ENCODE measurements around the gene SBNO1.
"Not testable (repeated sequence)": the region's sequence is repeated elsewhere in the genome, so short reads cannot be mapped to it uniquely, and the experiment has no call there.

Gene SBNO1

DNA sequence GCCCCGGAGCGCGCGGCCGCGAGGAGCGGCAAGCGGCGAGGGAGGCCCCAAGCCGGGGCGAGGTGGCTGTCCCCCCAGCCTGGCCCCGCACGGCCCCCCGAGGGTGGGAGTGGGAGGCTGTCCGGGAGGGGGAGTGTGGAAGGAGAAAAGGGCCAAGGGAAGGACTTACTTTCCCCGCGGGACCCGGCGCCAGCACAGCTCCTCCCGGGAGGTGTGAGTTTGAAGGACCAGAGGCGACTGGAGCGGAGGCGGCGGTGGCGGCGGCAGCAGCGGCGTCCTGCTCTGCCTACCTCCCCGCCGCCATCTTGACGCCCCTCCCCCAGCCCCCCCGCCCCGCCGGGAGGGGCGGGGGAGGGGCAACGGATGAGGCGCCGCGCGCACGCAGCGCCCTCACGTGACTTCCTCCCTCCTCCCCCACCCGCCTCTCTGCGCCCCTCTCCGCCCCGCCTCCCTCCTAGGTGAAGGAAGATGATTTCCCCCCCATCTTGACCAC lies at the start of gene SBNO1:
Gene SBNO1 (minus strand): TSS at position 316 of the 493 bp plus-strand sequence. CDS start 14,406 bp downstream, outside the sequence.
- peak; percentile 73 for DNase-seq (ENCODE audit: low read depth in 2 of 2)

DNA sequence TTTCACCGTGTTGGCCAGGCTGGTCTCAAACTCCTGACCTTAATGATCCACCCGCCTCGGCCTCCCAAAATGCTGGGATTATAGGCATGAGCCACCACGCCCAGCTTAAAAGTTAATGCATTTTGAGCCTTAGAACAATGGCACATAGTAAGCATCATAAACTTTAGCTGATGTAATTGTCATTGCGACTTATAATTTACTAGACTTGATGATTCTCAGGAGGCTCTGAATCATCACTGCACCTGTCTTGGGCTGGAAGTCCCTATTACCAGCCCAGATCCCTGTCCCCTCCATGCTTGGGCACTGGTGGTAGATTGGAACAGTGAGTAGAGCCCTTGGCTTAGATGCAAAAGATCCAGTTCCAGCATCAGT lies 45.4 kb upstream of the SBNO1 start:
- DNase-seq (ENCODE audit: low read depth in 2 of 2) = no peak

DNA sequence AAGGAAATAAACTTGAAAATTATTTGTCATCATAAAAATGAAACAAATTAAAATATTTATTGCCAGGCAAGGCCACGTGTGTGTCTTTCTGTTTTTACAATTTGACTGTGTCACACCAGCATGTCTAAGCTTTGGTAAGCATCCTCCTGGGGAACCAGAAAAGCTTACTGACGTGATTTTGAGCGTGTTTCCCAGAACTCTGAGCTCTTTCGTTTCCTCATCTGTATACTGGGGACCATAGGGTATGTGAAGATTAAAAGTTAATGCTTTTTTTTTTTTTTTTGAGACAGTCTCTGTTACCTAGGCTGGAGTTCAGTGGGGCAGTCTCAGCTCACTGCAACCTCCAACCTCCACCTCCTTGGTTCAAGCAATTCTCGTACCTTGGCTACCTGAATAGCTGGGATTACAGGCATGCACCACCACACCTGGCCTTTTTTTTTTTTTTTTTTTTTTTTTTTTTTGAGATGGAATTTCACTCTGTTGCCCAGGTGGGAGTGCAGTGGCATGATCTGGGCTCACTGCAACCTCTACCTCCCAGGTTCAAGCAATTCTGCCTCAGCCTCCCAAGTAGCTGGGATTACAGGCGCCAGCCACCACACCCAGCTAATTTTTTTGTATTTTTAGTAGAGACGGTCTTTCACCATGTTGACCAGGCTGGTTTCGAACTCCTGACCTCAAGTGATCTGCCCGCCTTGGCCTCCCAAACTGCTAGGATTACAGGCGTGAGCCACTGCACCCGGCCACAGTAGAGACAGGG lies 44.8 kb upstream of the SBNO1 start:
- not testable (repeated sequence) for DNase-seq (ENCODE audit: low read depth in 2 of 2)

DNA sequence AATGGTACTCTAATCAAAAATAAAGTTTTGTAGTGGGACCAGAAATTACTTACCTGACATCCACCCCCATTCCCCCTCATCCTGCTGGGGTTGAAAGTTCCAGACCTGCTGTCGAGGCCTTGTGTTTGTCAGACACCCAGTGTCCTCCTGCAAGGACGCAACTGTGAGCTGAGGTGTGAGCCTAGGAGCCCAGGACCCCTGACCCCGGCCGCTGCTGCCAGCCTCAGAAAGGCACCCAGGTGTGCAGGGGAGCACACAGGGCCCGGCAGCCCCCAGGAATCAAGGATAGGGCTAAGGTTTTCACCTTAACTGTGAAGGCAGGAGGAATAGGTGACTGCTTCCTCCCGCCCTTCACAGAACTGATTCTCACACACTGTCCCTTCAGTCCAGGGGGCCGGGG lies 44.0 kb upstream of the SBNO1 start:
- DNase-seq (ENCODE audit: low read depth in 2 of 2) = not testable (repeated sequence)

DNA sequence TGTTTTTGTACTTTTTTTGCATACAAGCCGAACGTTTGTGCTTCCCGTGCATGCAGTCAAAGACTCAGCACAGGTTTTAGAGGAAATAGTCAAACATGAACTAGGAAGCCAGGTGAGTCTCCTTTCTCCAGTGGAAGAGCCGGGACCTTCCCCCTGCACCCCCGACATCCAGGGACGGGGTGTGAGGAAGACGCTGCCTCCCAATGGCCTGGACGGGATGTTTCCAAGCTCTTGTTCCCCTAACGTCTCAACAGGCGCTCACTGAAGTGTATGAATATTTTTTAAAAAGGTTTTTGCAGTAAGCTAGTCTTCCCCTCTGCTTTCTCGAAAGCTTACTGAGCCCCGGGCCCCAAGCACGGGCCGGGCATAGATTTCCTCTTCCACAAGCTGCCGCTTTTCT lies 43.3 kb upstream of the SBNO1 start:
- not testable (repeated sequence) for DNase-seq (ENCODE audit: low read depth in 2 of 2)

DNA sequence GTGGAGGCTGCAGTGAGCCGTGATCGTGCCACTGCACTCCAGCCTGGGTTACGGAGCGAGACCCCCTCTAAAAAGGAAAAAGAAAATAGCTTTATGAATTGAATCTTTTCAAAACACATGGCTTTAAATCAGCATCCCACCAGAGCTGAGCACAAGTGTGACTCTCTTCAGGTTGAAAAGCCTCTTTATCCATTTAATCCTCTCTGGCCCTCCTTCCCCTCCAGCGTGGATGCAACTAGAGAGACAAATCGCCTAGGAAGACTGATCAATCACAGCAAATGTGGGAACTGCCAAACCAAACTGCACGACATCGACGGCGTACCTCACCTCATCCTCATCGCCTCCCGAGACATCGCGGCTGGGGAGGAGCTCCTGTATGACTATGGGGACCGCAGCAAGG lies 42.6 kb upstream of the SBNO1 start:
- not testable (repeated sequence) for DNase-seq (ENCODE audit: low read depth in 2 of 2)

DNA sequence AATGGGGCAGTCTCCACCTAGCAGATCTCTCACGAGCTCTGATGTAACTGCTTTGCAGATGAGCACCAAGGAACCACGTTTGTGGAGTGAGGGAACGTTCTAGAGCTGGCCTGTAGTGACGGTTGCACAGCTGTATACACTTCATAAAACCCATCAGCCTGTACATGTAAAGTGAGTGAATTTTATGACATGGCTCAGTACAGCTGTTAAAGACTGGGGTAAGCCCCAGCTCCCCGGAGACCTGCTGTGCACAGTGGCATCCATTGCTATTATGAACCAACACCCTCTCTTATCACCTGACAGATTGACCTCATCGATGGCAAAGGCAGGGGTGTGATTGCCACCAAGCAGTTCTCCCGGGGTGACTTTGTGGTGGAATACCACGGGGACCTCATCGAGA lies 39.9 kb upstream of the SBNO1 start:
- DNase-seq (ENCODE audit: low read depth in 2 of 2) = no peak

DNA sequence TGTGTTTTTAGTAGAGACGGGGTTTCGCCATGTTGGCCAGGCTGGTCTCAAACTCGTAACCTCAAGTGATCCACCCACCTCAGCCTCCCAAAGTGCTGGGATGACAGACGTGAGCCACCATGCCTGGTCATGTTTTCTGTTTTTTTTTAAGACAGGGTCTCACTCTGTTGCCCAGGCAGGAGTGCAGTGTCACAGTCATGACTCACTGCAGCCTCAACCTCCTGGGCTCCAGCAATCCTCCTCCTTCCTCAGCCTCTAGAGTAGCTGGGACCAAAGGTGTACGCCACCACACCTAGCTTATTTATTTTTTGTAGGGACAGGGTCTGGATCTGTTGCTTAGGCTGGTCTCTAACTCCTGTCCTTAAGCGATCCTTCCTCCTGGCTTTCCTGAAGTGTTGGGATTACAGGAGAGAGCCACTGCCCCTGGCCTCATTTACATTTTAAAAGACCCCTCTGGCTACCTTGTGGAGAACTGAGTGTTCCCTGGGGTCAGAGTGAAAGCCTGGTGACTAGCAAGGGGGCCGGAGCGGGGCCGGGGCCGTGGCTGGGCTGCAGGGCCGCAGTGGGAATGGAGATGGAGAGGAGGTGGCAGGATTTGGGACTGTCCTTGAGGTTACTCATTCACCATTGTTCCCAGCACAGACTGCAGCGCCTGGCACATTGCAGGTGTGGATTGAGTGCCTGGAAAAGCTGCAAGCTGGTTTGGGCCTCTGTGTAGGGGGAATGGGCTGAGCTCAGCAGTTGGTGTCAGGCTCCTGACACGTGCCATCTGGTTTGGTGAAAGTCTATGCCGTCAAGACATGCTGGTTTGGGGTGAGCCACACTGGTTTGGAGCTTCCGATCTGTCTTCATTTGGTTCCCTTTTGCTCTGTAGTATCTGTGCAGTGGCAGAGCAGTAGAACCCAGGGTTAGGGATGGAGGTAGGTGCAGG lies 37.4 kb upstream of the SBNO1 start:
- DNase-seq (ENCODE audit: low read depth in 2 of 2) = no peak

DNA sequence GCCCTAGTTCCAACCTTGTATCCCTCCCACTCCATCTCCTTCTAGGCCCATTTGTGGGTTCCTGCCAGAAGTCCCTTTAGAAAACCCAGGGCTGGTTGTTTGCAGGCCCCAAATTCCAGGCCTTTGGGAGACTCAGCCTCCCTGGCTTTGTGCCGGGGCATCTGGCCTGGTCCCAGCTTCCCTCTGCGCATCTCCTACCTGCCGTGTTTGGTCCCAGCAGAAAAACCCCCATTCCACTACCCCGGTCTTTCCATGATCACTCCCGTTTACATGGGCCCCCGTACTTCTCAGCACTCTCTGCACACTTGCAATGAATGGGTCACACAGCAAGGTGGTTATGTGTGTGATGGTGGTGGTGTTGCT lies 34.6 kb upstream of the SBNO1 start:
- no peak for DNase-seq (ENCODE audit: low read depth in 2 of 2)

DNA sequence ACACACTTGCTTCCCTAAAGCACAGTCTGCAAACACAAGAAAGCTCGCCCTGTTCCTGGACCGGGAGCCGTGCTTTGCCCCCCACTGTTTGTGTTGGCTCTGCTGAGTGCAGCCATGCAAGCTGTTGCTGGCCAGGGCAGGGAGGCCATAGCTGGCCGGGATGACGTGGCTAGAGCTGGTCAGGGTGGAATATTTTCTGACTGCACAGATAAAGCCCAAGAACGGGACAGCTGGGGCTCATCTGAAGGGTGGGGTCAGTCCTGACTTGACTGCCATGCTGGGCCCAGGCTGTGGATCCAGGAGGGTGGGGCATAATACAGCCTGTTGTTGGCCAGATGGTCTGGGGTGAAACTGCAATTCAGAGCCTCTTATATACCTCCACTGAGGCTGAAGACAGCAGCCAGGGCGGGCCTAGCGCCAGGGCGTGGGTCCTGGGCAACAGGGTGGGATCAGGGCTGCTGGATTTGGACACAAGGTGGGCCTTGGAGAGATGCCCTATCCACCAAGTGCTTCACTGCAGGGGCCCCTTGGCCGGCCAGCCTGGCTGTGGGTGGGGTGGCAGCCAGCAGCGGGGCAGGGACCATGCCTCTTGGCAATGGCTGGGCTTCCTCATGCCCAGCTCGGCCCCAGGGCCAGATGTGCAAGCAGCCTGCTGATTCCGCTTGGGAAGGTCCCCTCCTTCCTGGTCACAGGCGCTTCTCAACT lies 34.1 kb upstream of the SBNO1 start:
- no peak for DNase-seq (ENCODE audit: low read depth in 2 of 2)

DNA sequence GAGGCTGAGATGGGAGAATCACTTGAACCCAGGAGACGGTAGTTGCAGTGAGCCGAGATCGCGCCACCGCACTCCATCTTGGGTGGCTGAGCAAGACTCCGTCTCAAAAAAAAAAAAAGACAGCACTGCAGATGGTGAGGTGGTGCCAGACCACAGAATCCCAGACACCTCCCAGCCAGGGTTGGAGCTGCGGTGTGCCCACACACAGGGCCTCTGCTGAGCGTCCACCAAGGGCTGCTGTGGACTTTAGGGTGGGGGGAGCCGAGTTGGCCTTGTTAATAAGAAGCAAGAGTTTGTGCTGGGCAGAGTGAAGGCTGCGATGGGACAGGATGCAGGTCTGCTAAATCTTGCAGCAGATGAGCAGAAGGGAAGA lies 33.5 kb upstream of the SBNO1 start:
- no peak for DNase-seq (ENCODE audit: low read depth in 2 of 2)

DNA sequence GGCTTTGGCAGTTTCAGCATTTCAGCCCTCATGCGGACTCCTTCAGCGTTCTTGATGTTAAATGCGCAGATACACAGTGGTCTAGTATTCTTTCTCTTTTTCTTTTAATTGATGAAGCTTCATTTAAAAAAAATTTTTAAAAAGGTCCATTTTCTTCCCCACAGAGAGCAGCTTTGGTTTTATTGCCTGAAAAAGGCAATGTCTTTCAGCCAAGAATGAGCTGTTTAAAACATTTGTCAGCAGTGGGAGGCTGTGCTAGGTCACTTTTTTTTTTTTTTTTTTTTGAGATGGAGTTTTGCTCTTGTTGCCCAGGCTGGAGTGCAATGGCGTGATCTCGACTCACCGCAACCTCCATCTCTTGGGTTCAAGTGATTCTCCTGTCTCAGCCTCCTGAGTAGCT lies 32.8 kb upstream of the SBNO1 start:
- no peak for DNase-seq (ENCODE audit: low read depth in 2 of 2)

DNA sequence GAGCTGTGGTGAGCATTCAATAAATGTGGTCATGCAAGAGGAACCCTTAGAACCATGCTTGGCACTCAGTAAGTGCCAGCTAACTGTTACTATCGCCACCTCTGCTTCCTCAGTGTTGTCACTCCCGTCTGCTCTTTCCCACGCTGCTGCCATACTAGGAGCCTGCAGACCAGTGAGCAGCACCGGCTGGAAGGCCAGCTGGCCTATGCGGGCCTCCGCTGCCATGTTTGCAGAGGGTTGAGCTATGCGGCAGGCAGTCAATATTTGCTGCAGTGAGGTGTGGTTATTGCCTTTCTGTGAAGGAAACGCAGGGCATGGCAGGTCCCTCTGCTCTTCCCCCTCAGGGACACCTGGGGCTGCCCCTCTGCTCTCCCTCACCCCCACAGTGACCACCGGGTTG lies 32.3 kb upstream of the SBNO1 start:
- no peak for DNase-seq (ENCODE audit: low read depth in 2 of 2)

DNA sequence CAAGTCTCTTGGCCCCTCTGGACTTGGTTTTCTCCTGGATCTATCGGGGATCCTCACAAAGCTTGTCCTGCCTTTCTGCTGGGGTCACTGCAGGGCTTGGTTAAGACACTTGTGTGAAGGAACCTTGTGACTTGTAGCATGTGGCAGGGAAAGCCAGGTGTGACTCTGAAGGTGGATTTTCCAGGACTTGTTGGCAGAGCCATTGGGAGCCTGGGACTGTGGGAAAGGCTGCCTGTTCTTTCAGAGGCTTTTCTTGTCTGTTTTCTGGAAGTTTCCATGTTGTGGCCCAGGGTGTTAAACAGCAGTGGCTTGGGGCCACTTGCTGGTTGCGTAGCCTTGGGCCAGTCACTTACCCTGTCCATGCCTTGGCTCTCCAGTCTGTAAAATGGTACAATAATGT lies 31.9 kb upstream of the SBNO1 start:
- no peak for DNase-seq (ENCODE audit: low read depth in 2 of 2)

DNA sequence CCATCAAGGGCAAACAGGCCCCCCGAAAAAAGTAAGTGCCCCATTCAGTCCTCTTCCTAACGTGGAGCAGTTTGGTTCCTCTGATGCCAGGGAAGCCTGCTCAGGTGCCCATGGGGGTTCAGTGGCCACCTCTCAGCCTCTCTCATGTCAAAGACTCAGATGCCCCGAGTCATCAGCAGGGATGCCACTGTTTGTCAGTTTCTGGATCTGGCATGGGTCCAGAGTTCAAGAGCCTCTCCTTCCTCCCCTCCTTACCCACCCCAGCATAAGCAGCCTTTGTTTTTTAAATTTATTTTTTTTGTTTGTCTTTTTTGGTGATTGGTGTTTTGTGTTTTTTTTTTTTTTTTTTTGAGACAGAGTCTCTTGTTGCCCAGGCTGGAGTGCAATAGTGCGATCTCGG lies 30.6 kb upstream of the SBNO1 start:
- DNase-seq (ENCODE audit: low read depth in 2 of 2) = no peak

DNA sequence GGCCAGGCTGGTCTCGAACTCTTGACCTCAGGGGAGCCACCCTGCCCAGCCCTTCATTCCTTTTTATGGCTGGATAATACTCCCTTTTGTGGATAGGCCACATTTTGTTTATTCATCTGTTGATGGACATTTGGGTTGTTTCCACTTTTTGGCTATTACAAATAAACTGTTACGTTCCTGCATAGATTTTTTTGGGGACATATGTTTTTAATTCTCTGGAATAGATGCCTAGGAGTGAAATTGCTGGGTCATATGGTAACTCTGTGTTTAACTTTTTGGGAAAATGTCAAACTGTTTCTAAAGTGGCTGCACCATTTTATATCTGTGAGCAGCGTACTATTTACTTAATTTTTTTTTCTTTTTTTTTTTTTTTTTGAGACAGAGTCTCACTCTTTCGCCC lies 29.1 kb upstream of the SBNO1 start:
- no peak for DNase-seq (ENCODE audit: low read depth in 2 of 2)

DNA sequence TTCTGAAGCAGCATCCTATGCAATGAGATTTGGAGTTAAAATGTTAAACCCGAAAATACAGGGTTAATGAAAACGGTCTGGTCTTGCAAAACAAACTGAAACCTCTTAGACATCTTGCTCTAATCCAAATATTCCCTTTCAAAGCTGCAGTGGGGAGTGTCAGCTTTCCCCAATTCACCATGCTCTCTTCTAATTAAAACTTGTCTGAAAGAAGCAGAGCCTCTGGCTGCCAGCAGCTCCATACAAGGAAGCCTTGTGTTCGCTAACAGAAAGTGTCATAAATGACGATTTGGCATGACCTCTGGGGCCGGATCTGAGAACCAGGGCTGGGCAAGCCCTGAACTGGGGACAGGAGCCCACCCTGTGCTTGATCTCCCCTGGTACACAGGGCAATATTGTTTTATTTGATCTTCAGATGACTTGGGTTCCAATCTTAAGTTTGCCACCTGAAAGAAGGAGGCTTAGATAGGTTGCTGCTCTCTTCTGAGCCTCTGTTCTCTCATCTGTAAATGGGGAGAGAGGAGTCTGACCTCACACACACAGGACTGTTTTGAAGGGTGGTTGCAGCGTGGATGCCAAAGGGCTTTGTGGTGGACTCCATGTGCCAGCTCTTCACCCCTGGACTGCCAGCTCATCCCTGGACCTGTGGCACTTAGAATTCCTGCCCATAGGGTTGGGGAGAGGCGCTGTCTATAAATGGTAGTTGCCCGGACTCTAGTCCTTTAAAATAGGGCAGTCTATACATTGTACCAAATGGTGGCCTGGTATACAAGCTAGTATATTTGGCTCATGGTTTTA lies 27.1 kb upstream of the SBNO1 start:
- no peak for DNase-seq (ENCODE audit: low read depth in 2 of 2)

DNA sequence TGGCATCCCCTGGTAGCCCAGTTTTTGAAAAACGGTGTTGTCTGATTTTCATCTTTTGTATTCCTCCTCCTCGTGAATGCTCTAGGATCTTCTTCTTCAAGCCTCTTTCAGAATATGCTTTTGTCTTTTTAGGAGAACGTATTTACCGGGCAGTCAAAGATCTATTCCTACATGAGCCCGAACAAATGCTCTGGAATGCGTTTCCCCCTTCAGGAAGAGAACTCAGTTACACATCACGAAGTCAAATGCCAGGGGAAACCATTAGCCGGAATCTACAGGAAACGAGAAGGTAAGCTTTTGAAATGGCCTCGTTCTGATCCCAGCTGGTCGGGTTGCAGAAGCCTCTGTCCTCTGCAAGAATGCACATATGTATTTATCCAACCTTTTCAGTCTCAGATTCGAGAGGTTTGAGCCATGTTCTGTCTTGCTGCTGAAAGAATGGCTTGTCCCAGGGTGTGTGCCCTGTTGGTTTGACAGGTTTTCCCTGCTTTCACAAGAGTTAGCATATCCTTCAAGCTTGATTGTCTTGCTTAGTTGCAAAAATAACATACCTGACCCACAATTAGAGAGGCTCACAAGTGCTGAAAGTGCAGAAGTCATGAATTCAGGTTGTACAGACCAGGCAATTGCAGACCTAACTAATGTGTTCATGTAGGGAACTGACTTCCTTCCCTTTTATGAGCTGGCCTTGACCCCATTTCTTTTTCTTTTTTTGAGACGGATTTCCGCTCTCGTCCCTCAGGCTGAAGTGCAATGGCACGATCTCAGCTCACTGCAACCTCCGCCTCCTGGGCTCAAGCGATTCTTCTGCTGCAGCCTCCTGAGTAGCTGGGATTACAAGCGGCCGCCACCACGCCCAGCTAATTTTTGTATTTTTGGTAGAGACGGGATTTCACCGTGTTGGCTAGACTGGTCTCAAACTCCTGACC lies 26.1 kb upstream of the SBNO1 start:
- DNase-seq (ENCODE audit: low read depth in 2 of 2) = no peak

DNA sequence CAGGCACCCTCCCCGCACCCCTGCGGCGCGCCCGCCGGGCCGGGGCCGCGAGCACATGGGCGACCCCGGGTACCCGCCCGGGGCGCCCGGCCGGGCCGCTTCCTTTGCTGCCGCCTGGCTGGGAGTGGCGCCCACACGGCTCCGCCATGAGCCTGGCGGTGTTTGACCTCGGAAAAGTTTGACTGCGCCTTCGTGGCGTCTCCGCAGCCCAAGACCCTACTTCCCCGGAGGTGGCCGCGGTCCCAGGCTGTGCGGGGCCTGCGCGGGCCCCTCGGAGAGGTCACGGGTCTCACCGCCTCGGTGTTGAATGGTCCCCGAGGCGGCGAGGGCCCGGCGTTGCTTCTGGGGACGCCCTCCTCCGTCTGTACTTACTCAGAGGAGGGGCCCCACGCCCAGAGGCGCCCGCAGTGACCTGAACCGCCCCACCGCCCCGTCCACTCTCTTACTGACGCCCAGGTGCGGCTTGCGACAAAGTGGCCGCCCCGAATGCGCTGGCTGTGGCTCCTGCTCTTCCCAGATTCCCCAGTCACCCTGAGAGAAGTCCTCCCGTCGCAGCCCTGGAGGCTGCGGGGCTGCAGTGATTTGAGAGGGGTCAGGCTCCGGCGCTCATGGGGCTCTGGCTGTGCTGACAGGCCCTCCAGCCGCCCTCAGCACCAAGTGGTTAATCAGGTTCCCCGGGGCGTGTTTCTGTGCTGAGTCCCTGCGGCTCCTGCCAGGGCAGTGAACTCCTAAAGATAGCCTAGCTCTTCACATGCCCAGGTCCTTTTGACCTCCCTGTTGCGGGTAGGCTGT lies 25.1 kb upstream of the SBNO1 start:
- no peak for DNase-seq (ENCODE audit: low read depth in 2 of 2)
